Uterus (tissue), 2 donors: ENCODE measurements around the gene ARAP3.

Experiments
- POLR2A ChIP-seq, 2 donors: fragments of 450-650 bp; IDR thresholded peaks; one replicate each; pipeline ENCODE4 v1.6.1; 2016; ENCODE audit warnings: antibody characterized with exemption in 2 of 2, mild to moderate bottlenecking in 1 of 2, moderate library complexity in 1 of 2
- TF ChIP-seq, protein P1 (sequence below), 4 experiments: fragments of 200-600 bp in 2 of 4; fragments of 450-650 bp in 2 of 4; sonication (generic) in 2 of 4; IDR thresholded peaks; one replicate each; pipeline ENCODE4 v1.5.1; 2016 to 2019; ENCODE audit warnings: antibody characterized with exemption in 4 of 4, mild to moderate bottlenecking in 2 of 4, moderate library complexity in 1 of 4

DNA sequence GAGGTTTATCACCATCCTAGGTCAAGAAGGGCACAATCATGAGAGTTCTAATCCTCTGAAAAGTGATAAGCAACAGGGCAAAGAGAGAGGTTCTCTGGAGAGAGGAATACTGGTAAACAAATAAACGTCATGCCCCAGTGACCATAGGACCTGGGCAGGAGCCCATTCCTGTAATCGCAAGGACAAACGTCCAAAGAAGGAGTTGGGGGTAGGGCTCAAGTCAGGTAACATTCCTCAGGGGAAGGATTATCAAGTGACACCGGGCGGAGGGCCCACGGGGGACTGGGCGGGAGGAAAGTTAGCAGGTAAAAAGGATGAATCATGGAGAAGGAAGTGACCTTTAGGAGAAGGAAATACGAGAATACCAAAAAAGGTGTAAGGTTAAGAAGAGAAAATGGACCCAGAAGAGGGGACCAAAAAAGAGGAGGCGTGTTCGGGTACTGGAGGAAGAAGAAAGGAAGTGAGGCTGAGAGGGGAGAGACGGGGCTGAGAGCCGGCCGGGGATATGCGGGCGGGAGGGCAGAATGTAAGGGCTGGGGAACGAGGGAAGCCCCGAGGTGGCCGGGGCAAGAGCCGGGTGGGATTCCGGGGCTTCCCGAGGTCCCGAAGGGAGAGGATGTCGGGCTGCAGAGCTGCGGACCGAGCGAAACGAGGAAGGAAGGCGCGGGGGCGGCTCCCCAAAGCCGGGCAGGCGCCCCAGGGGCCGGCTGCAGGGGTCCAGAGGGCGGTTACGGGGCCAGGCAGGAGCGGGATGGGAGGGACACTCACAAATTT, 63.8 kb downstream of the ARAP3 start:
- TF ChIP-seq, protein P1, sequence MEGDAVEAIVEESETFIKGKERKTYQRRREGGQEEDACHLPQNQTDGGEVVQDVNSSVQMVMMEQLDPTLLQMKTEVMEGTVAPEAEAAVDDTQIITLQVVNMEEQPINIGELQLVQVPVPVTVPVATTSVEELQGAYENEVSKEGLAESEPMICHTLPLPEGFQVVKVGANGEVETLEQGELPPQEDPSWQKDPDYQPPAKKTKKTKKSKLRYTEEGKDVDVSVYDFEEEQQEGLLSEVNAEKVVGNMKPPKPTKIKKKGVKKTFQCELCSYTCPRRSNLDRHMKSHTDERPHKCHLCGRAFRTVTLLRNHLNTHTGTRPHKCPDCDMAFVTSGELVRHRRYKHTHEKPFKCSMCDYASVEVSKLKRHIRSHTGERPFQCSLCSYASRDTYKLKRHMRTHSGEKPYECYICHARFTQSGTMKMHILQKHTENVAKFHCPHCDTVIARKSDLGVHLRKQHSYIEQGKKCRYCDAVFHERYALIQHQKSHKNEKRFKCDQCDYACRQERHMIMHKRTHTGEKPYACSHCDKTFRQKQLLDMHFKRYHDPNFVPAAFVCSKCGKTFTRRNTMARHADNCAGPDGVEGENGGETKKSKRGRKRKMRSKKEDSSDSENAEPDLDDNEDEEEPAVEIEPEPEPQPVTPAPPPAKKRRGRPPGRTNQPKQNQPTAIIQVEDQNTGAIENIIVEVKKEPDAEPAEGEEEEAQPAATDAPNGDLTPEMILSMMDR (IDR thresholded peaks at IDR 0.05) = no peak
- no peak for TF ChIP-seq POLR2A (IDR thresholded peaks at IDR 0.05)
